ENCODE measurements around the gene DNAAF5.

The DNAAF5 gene

DNA sequence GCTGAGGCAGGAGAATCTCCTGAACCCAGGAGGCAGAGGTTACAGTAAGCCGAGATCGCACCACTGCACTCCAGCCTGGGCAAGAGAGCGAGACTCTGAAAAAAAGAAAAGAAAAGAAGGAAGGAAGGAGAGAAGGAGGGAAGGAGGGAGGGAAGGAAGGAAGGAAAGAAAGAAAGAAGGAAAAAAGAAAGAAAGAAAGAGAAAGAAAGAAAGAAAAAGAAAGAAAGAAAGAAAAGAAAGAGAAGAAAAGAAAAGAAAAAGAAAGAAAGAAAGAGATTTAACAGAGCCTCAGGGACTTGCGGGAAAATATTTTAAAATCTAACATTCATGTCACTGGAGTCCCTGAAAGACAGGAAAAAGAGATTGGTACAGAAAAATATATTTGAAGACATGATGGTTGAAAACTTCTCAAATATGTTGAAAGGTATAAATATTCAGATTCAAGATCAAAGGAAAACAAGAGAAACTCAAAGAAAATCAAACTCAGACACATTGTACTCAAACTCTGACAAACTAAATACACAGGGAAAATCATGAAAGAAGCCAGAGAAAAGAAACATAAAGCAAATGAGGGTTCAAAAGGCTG, 25.3 kb upstream of the DNAAF5 start:
- in situ Hi-C loops (cut with HindIII; ENCODE audit: low pct_ligation_motif_present, low pct_unique_long_range_greater_than_20kb, low sequenced_read_pairs) = no loop called here
- DNase-seq = no peak

DNA sequence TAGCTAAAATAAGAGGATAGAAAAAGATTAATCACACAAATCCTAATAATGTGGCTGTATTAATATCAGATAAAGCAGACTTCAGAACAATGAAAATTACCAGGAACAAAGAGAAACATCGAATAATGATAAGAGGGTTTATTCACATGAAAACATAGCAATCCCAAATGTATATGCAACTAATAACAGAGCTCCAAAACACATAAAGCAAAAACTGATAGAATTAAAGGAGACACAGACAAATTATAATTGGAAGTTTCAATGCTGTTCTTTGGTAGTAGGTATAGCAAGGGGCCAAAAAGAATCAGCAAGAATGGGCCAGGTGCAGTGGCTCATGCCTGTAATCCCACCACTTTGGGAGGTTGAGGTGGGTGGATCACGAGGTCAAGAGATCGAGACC, 23.4 kb upstream of the DNAAF5 start:
- in situ Hi-C loops (cut with HindIII; ENCODE audit: low pct_ligation_motif_present, low pct_unique_long_range_greater_than_20kb, low sequenced_read_pairs) = no loop called here
- DNase-seq = no peak

DNA sequence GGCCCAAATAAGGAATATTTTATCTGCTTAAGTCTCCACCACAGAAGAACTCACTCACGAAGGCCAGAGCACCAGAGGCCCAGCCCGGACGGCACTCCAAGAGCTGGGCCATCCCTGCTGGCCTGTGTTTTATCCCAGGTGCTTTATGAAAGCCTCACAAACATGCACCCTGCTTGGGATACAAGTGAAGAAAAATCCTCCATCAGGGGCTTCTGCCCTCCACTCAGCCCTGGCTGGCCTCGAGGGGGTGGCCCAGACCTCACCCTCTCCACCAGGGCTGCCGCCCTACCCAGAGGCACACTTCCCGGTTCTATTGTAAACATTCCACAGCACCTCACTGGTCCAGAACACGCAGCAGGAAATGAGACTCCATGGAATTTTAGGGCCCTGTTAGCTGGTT, 19.8 kb upstream of the DNAAF5 start:
- DNase-seq = no peak
- in situ Hi-C loops (cut with HindIII; ENCODE audit: low pct_ligation_motif_present, low pct_unique_long_range_greater_than_20kb, low sequenced_read_pairs) = no loop called here

DNA sequence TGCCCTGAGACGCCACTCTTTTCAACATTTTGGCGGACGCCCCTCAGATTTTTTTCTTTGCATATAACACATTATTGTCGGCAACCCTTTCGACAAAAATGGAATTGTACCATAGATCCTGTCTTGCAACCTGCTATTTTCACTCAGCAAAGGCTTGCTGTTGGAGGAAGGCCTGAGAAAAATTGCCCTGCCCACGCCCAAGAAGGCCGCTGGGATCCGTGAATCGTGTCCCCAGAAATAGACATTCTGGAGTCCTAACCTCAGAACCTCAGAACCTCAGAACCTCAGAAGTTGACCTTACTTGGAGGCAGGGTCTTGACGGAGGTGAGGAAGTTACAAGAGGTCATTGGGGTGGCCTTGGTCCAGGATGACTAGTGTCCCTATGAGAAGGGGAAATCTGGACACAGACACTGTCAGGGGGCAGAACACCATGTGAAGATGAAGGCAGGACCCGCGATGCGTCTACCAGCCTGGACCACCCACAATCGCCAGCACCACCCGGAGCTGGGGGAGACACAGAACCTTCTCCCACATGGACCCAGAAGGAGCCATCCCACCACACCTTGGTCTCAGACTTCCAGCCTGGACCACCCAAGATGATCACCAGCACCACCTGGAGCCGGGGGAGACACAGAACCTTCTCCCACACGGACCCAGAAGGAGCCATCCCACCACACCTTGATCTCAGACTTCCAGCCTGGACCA, 19.1 kb upstream of the DNAAF5 start:
- in situ Hi-C loops (cut with HindIII; ENCODE audit: low pct_ligation_motif_present, low pct_unique_long_range_greater_than_20kb, low sequenced_read_pairs) = no loop called here

DNA sequence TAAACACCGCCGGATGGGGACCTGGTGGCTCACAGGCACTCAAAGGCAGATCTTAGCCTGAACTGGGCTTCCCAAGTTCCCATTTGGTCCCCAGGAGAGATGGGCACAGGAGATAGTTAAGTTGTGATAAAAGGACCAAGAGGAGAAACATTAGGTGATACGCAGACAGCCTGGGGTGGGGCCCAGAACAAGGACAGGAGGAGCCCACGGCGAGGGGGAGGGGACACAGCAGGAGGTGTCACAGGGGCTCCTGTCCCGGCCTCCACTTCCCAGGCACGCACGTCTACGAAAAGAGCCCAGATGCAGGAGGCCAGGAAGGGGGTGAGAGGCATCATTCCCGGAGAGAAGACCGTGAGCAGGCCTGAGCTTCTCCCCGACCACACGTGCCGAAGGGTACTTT, 16.3 kb upstream of the DNAAF5 start:
- no peak for DNase-seq
- in situ Hi-C loops (cut with HindIII; ENCODE audit: low pct_ligation_motif_present, low pct_unique_long_range_greater_than_20kb, low sequenced_read_pairs) = no loop called here

More for the DNA sequence above, 19.1 kb upstream of the DNAAF5 start:
- DNase-seq = no peak

DNA sequence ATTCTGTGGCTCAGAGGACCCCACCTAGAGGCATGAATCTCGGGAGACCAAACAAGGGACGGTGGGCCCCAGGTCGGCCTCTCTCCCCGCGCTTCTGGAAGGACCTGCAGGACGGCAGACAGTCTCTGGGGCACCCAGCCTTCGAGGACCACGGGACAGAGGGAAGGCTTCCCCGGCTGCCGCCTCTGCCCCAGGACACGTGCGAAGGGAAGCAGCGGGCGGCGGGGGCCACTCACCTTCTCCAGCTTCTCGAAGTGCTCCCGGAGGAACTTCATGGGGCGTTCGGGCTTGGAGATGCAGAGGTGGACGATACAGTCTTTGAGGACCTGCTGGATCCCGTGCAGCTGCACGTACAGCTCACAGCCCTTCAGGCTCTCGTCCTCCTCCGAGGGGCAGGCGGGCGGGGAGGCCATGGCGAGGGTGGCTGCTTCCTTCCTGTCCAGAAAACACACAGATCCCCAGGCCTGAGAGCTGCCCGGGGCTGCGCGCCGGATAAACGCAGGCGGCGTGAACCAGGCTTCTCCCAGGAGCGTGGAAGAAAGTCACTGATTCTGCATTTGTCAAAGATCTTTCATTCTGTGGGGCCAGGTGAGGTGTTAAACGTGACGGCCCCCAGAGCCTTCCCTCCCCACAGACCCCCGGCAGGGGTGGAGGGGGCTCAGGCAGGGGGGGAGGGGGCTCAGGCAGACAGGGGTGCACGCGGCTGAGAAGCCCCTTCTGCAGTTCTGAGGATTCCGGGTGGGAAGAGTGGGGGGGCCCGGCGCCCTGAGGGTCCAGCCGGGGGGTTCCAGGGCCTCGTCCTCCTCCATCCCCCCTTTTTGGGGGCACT, 15.2 kb upstream of the DNAAF5 start:
- no peak for DNase-seq
- in situ Hi-C loops (cut with HindIII; ENCODE audit: low pct_ligation_motif_present, low pct_unique_long_range_greater_than_20kb, low sequenced_read_pairs) = no loop called here

DNA sequence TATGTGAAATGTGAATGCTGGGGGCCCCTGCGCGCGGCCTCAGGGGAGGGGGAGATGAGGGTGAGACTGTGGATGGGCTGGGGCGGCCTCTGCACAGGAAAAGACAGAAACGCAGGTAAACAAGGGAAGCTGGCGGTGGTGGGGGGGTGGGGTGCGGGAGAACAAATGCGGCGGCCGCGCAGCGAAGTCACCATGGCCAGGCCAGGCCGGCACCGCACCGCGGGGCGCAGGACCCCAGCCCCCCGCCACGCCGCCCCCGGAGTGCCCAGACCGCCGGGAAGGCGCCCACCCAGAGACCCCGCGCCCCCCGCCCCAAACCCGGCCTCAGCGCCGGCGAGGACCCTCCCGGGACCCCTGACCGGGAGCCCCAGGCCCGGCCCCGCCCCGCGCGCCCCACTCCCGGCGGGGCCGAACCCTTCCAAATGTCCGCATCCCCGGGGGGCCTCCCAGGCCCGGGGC, 14.5 kb upstream of the DNAAF5 start:
- in situ Hi-C loops (cut with HindIII; ENCODE audit: low pct_ligation_motif_present, low pct_unique_long_range_greater_than_20kb, low sequenced_read_pairs) = no loop called here
- DNase-seq = no peak

DNA sequence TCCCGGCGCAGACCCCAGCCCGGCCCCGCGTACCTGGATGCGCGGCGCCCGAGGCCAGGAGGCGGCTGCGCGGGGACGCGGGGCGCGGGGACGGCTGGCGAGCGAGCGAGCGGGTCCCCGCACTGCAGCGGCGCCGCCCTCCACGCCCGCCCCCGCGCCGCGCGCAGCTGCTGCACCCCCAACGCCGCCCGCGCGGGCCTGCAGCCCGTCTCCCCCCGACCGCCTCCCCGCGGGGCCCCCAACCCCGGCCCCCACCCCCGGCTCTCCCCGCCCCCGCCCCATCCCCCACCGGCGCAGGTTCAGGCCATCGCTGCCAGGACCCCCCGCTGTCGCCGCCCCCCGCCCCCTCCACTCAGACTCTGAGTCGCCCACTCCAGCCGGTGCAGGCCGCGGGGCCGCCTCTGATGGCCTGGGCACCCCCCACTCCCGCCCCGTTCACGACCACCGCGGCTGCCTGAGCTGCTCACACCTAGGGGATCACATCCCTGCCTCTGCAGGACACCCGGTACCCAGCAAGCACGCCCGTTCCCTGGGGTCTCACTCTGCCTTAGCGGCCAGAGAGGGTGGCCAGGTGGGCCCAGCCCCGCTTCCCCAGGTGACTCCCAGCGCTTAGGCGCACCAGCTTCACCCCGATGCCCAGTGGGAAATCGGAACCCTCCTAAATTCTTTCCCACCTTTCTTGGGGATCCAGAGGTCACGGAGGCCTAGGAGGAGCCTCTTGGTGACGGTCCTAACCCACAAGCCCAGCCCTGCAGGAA, 13.9 kb upstream of the DNAAF5 start:
- in situ Hi-C loops (cut with HindIII; ENCODE audit: low pct_ligation_motif_present, low pct_unique_long_range_greater_than_20kb, low sequenced_read_pairs) = no loop called here
- DNase-seq = no peak

DNA sequence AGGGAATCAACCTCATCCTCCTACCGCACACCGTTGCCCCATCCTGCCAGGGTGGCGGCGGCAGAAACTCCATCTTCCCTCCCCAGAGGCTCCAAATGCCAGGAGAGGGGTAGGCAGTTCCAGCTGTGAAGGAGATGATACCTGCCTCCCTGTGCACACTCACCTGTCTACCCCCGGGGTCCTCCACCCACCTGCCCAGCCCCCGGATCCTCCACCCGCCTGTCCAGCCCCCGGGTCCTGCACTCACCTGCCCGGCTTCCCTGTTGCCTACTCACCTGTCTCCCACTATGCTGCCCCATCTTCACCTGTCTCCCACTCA, 13.4 kb upstream of the DNAAF5 start:
- no peak for DNase-seq
- in situ Hi-C loops (cut with HindIII; ENCODE audit: low pct_ligation_motif_present, low pct_unique_long_range_greater_than_20kb, low sequenced_read_pairs) = no loop called here

DNA sequence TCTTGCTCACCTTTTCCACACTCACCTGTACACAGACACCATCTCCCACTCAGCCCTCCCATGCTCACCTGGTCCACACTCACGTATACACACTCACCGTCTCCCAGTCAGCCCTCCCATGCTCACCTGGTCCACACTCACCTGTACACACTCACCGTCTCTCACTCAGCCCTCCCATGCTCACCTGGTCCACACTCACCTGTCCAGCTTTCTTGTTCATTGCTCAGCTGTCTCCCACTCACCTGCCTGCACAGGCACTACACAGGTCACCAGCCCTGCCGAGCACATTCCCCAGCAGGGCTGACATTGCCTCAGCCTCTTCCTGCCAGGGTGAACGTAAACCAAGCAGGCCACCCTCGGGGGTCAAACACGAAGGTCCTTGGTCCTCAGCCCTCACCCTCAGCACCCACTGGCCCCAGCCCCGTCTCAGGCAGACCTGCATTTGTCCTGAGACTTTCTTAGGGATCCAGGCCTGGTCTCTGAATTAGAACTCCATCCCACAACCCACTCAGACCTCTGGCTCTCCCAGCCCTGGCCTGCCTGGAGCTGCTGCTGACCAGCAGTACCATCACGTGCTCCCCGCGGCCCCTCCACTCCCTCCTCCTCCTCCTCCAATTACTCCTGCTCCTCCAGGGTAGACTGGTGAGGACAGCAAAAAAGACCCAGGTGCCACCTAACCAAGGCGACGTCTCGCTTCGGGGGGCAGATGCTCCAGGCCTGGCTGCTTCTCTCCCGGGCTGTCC, 12.8 kb upstream of the DNAAF5 start:
- DNase-seq = no peak
- in situ Hi-C loops (cut with HindIII; ENCODE audit: low pct_ligation_motif_present, low pct_unique_long_range_greater_than_20kb, low sequenced_read_pairs) = no loop called here

DNA sequence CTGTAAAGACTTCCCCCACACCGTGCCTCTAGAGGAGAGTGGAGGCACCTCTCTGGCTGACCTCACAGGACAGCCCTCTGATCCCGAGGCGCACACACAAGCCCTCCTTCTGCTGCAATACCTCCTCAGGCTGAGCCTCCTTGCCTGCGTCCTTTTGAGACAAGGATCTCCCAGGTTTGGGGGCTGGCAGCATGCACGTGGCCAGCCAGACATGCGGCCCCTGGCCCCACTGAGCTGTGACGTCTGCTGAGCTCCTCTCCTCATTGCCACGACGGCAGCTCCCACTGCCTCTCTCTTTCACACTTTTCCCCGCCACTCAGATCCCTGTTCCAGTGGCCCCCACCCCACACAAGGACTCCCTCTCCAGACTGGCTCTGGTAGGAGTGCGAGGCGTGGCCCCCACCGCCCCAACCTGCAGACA, 12.2 kb upstream of the DNAAF5 start:
- no peak for DNase-seq
- in situ Hi-C loops (cut with HindIII; ENCODE audit: low pct_ligation_motif_present, low pct_unique_long_range_greater_than_20kb, low sequenced_read_pairs) = no loop called here

DNA sequence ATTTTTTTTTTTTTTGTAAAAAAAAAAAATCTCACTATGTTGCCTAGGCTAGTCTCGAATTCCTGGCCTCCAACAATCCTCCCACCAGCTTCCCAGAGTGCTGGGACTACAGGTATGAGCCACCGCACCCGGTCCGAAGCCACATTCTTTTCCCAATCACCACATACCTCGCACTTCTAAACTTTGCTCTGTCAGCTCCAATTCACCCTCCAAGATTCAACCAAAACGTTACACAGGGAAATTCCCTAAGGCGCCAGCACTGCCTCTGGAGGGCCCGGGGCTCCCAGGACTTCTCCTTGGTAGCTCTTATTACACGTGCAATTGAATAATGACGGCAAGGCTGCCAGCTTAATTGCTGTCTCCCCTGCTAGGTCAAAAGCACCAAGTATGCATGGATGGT, 10.3 kb upstream of the DNAAF5 start:
- DNase-seq = no peak
- in situ Hi-C loops (cut with HindIII; ENCODE audit: low pct_ligation_motif_present, low pct_unique_long_range_greater_than_20kb, low sequenced_read_pairs) = no loop called here

DNA sequence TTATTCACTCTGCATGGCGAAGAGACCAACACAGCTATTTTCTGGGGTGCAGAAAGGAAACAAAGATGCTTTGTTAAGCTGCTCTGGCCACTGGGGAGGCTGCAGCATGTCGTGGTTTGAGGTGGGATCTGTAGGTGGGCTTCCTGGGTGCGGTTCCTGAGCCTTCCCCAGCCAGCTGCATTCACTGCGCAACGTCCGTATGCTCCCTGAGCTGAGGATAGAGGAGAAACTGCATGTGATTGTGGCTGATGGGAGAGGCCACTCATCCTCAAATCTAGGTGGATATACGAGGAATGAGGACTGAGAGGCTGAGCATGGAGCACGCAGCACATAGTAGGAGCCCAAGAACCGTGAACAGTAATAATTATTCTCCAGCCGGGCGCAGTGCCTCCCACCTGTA, 9.9 kb upstream of the DNAAF5 start:
- in situ Hi-C loops (cut with HindIII; ENCODE audit: low pct_ligation_motif_present, low pct_unique_long_range_greater_than_20kb, low sequenced_read_pairs) = no loop called here
- DNase-seq = no peak

DNA sequence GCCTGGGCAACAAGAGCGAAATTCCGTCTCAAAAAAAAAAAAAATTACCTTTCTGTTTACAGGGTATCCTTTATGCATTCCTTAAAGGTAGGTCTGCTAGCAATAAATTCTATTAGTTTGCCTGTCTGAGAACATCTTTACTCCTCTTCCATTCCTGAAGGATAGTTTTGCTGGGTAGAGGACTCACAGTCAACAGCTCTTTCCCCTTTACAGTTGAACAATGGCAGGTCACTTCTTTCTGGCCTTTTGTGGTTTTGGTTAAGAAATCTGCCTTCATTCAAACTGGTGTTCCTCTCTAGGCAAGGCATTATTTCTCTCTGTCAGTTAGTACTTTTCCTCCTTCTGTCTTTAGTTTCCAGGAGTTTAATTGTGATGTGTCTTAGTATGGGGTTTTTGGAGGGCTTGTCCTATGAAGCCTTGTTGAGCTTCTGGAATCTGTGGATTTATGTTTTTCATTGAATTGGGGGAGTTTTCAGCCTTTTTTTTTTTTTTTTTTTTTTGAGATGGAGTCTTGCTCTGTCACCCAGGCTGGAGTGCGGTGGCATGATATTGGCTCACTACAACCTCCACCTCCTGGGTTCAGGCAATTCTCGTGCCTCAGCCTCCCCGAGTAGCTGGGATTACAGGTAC, 4.8 kb upstream of the DNAAF5 start:
- in situ Hi-C loops (cut with HindIII; ENCODE audit: low pct_ligation_motif_present, low pct_unique_long_range_greater_than_20kb, low sequenced_read_pairs) = no loop called here
- no peak for DNase-seq

DNA sequence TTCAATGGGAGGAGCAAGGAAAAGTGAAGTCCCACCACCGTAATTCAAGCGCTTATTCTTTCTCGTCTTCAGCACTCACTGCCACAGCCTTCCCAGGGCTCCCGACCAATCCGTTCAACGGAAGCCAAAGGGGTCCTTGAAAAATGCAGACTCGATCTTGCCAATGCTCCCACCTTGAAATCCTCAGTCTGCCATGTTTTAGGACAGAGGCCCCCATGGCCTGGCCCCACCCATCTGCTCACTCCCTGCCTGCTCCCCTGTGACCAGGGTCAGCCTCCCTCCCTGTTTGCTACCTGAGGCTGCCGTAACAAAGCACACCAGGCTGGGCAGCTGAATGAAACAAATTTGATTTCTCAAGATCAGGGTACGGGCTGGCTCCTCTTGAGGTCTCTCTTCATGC, 3.0 kb upstream of the DNAAF5 start:
- no peak for DNase-seq
- in situ Hi-C loops (cut with HindIII; ENCODE audit: low pct_ligation_motif_present, low pct_unique_long_range_greater_than_20kb, low sequenced_read_pairs) = no loop called here

DNA sequence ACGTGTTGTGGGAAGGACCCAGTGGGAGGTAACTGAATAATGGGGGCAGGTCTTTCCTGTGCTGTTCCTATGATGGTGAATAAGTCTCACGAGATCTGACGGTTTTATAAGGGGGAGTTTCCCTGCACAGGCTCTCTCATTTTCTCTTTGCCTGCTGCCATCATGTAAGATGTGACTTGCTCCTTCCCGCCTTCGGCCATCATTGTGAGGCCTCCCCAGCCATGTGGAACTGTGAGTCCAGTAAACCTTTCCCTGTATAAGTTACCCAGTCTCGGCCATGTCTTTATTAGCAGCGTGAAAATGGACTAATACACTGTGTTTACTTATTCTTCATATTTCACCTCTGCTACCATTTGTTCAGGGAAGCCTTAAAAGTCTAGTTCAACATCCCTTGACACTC, 2.2 kb upstream of the DNAAF5 start:
- in situ Hi-C loops (cut with HindIII; ENCODE audit: low pct_ligation_motif_present, low pct_unique_long_range_greater_than_20kb, low sequenced_read_pairs) = no loop called here
- no peak for DNase-seq

DNA sequence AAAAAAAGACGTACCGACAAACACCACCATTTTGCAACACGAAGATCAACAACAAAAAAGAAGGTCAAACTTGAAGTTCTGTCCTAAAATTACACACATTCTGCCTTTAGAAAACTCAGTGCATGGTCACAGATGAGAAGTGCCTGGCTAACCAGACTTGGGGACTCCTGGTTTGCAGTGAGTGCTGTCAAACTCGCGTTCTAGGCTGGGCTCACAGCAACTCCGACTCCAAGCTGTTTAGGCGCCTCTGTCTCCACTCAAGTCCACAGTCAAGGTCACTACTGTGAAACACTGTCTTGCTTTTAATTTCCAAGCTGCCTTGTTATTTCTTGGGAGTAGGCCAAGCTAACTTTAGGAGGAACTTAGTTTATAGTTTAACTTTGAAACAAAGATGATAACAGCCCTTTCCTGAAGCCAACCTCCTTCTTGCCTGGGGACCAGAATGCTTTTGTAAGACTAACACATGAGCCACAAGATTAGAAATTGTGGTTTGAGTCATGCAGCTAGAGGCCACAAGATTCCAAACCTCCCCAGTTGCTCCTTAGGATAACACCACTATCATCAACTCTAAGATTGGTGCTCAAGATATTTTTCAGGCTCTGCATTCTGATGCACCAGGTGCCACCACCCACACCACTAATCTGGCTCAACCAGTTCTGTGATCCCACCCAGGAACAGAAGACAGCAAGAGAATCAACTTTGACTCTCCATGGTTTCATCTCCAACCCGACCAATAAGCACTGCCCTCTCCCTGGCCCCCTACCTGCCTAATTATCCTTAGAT, 1.1 kb upstream of the DNAAF5 start:
- peak; percentile 25 for DNase-seq
- in situ Hi-C loops (cut with HindIII; ENCODE audit: low pct_ligation_motif_present, low pct_unique_long_range_greater_than_20kb, low sequenced_read_pairs) = no loop called here

DNA sequence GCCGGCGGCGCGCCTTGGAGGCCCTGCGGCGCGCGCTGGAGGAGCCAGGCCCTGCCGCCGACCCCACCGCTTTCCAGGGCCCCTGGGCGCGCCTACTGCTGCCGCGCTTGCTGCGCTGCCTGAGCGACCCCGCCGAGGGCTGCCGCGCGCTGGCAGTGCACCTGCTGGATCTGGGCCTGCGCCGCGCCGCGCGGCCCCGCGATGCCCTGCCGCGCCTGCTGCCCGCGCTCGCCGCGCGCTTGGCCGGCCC, 280 bp downstream of the DNAAF5 start:
- no peak for DNase-seq
- in situ Hi-C loops (cut with HindIII; ENCODE audit: low pct_ligation_motif_present, low pct_unique_long_range_greater_than_20kb, low sequenced_read_pairs) = no loop called here
